H1 (cell line): ENCODE measurements around the gene CSNK1G3.

ENCODE experiments used
- BACH1 ChIP-seq: IDR thresholded peaks from 2 replicates; pipeline ENCODE4 v1.6.1; 2012; ENCODE audit warnings: low read length, improper control_type of control experiment
- CBX8 ChIP-seq: fragments of 300-800, 300-1000 bp; sonication (generic); IDR thresholded peaks from 2 replicates; pipeline ENCODE4 v1.7.1; 2016; ENCODE audit warnings: low read depth, low read length, borderline replicate concordance
- EP300 ChIP-seq, 2 experiments: IDR thresholded peaks; 1 replicate in 1 of 2; 2 replicates in 1 of 2; pipeline ENCODE4 v1.6.1; 2011 to 2012; ENCODE audit warnings: low read depth in 2 of 2, low read length in 2 of 2, mild to moderate bottlenecking in 2 of 2, borderline replicate concordance in 1 of 2, inconsistent platforms in 1 of 2, moderate library complexity in 1 of 2
- EZH2 ChIP-seq: fragments of 200-600 bp; sonication (generic); IDR thresholded peaks from 2 replicates; pipeline ENCODE4 v1.7.1; 2012; ENCODE audit warnings: low read depth, mild to moderate bottlenecking, moderate library complexity, low read length, inconsistent platforms; ENCODE audit not compliant: severe bottlenecking
- GTF2F1 ChIP-seq: IDR thresholded peaks from 2 replicates; pipeline ENCODE4 v1.6.1; 2012; ENCODE audit warnings: low read depth, low read length, improper control_type of control experiment, borderline replicate concordance
- MAFK ChIP-seq: IDR thresholded peaks from 2 replicates; pipeline ENCODE4 v1.6.1; 2012; ENCODE audit warnings: low read depth, mild to moderate bottlenecking, improper control_type of control experiment, low read length
- POLR2A ChIP-seq, 2 experiments: IDR thresholded peaks; 1 replicate in 1 of 2; 2 replicates in 1 of 2; pipeline ENCODE4 v1.6.1; 2011; ENCODE audit warnings: low read depth in 2 of 2, low read length in 2 of 2, mild to moderate bottlenecking in 2 of 2; ENCODE audit errors: control extremely low read depth in 1 of 2
- POLR2AphosphoS5 ChIP-seq: IDR thresholded peaks from 2 replicates; pipeline ENCODE4 v1.6.1; 2011; ENCODE audit warnings: low read depth, low read length
- TF ChIP-seq, protein P1 (sequence below), 3 experiments: IDR thresholded peaks; 1 replicate in 2 of 3; 2 replicates in 1 of 3; pipeline versions ENCODE4 v1.5.1 to v1.6.1; 2011; ENCODE audit warnings: low read length in 3 of 3, mild to moderate bottlenecking in 3 of 3, inconsistent platforms in 2 of 3, low read depth in 1 of 3, moderate library complexity in 1 of 3; ENCODE audit not compliant: insufficient read depth in 1 of 3; ENCODE audit errors: control extremely low read depth in 1 of 3
- TF ChIP-seq, protein P2 (sequence below): IDR thresholded peaks from 2 replicates; pipeline ENCODE4 v1.6.1; 2011; ENCODE audit warnings: low read length, improper control_type of control experiment

GRCh38 chr5:123482258-123482657 is 29.7 kb upstream of the CSNK1G3 start:
- TF ChIP-seq, protein P1, sequence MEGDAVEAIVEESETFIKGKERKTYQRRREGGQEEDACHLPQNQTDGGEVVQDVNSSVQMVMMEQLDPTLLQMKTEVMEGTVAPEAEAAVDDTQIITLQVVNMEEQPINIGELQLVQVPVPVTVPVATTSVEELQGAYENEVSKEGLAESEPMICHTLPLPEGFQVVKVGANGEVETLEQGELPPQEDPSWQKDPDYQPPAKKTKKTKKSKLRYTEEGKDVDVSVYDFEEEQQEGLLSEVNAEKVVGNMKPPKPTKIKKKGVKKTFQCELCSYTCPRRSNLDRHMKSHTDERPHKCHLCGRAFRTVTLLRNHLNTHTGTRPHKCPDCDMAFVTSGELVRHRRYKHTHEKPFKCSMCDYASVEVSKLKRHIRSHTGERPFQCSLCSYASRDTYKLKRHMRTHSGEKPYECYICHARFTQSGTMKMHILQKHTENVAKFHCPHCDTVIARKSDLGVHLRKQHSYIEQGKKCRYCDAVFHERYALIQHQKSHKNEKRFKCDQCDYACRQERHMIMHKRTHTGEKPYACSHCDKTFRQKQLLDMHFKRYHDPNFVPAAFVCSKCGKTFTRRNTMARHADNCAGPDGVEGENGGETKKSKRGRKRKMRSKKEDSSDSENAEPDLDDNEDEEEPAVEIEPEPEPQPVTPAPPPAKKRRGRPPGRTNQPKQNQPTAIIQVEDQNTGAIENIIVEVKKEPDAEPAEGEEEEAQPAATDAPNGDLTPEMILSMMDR (IDR thresholded peaks at IDR 0.05; ENCODE audit: control extremely low read depth in 1 of 3, insufficient read depth in 1 of 3, low read depth in 1 of 3, low read length in 3 of 3), result no peak
- TF ChIP-seq, protein P2, sequence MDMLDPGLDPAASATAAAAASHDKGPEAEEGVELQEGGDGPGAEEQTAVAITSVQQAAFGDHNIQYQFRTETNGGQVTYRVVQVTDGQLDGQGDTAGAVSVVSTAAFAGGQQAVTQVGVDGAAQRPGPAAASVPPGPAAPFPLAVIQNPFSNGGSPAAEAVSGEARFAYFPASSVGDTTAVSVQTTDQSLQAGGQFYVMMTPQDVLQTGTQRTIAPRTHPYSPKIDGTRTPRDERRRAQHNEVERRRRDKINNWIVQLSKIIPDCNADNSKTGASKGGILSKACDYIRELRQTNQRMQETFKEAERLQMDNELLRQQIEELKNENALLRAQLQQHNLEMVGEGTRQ, result no peak
- TF ChIP-seq POLR2A (IDR thresholded peaks at IDR 0.05; ENCODE audit: control extremely low read depth in 1 of 2, low read depth in 2 of 2, low read length in 2 of 2) (no peak), POLR2AphosphoS5 (no peak), CBX8 (no peak), EP300 (IDR thresholded peaks at IDR 0.05; ENCODE audit: borderline replicate concordance in 1 of 2, low read depth in 2 of 2, low read length in 2 of 2) (no peak), MAFK (no peak), BACH1 (no peak), EZH2 (no peak), GTF2F1 (no peak)
